HepG2 (cell line): Measurements from ENCODE around the gene ADGRV1. TPM values are rescaled to one million over a fixed set of nuclear protein-coding genes. Genes with fewer than 3 reads are reported as not detected.
A peak's percentile ranks its signal among the peaks of the same experiment; 100 is the strongest.

Experiments
- ELF3 ChIP-seq: IDR thresholded peaks from 2 replicates; pipeline ENCODE4 v1.6.1; 2016; ENCODE audit warnings: missing genetic modification reagents, missing compliant biosample characterization
- GABPB1 ChIP-seq: IDR thresholded peaks from 2 replicates; pipeline ENCODE4 v1.6.1; 2016; ENCODE audit warnings: mild to moderate bottlenecking, missing genetic modification reagents, moderate library complexity, missing compliant biosample characterization
- MXI1 ChIP-seq: IDR thresholded peaks from 3 replicates; pipeline ENCODE4 v1.6.1; 2012; ENCODE audit warnings: low read depth, low read length, inconsistent platforms, borderline replicate concordance
- NCOA2 ChIP-seq: sonication (generic); formaldehyde crosslinking; IDR thresholded peaks from 2 replicates; pipeline ENCODE4 v1.8.0; 2022; ENCODE audit warnings: inconsistent platforms
- NFIB ChIP-seq: sonication (generic); formaldehyde crosslinking; IDR thresholded peaks from 2 replicates; pipeline ENCODE4 v1.9.0; 2021; ENCODE audit warnings: missing genetic modification reagents, mild to moderate bottlenecking, borderline replicate concordance
- SOX6 ChIP-seq, 2 experiments: fragments of 450-650 bp in 1 of 2; sonication (generic) in 1 of 2; formaldehyde crosslinking in 1 of 2; IDR thresholded peaks; 2 replicates each; pipeline versions ENCODE4 v1.4.0 to v1.6.1; 2017 to 2020; ENCODE audit warnings: antibody characterized with exemption in 1 of 2, mild to moderate bottlenecking in 1 of 2, missing genetic modification reagents in 1 of 2
- ZNF136 ChIP-seq: sonication (generic); formaldehyde crosslinking; IDR thresholded peaks from 2 replicates; pipeline ENCODE4 v1.8.1; 2022; ENCODE audit warnings: low read depth, mild to moderate bottlenecking, moderate library complexity, missing genetic modification reagents
- ZNF788 ChIP-seq: sonication (generic); formaldehyde crosslinking; IDR thresholded peaks from 2 replicates; pipeline ENCODE4 v1.5.0; 2020; ENCODE audit warnings: mild to moderate bottlenecking, missing genetic modification reagents, borderline replicate concordance
- ZNF790 ChIP-seq: sonication (generic); formaldehyde crosslinking; IDR thresholded peaks from 2 replicates; pipeline ENCODE4 v1.8.0; 2022; ENCODE audit warnings: missing genetic modification reagents, mild to moderate bottlenecking, borderline replicate concordance
- polyA plus RNA-seq, 8 experiments: library from polyadenylated mRNA; depleted of rRNA in 3 of 8; stranded (reverse) in 7 of 8; unstranded in 1 of 8; fragments of >200 nt; fragmentation: Illumina TruSeq in 4 of 8; extraction: Trizol in 4 of 8; gene quantifications; 2 replicates each; pipeline versions ENCODE4 v1.2.1 to v1.2.3, GENCODE V29; 2011 to 2016; ENCODE audit warnings: low read depth in 4 of 8, missing spikeins in 1 of 8, mixed read lengths in 1 of 8; ENCODE audit not compliant: insufficient read depth in 1 of 8
- total RNA-seq, 5 experiments: library from RNA; depleted of rRNA; stranded (reverse); fragments of >200 nt; fragmentation: Illumina TruSeq; extraction: Trizol; gene quantifications; 2 replicates each; pipeline ENCODE4 v1.2.3, GENCODE V29; 2016; ENCODE audit warnings: low read depth in 1 of 5
- TF ChIP-seq, protein P1 (sequence below): sonication (generic); formaldehyde crosslinking; IDR thresholded peaks from 2 replicates; pipeline ENCODE4 v1.8.0; 2022; ENCODE audit warnings: mild to moderate bottlenecking, missing genetic modification reagents; ENCODE audit not compliant: insufficient replicate concordance
- TF ChIP-seq, protein P2 (sequence below): sonication (generic); formaldehyde crosslinking; IDR thresholded peaks from 2 replicates; pipeline ENCODE4 v1.4.0; 2020; ENCODE audit warnings: mild to moderate bottlenecking, missing genetic modification reagents, borderline replicate concordance
- TF ChIP-seq, protein P3 (sequence below), 2 experiments: sonication (generic) in 1 of 2; formaldehyde crosslinking in 1 of 2; IDR thresholded peaks; 2 replicates each; pipeline versions ENCODE4 v1.4.0 to v1.6.1; 2016 to 2020; ENCODE audit warnings: borderline replicate concordance in 1 of 2, low read depth in 1 of 2, mild to moderate bottlenecking in 1 of 2, missing genetic modification reagents in 1 of 2
- TF ChIP-seq, protein P4 (sequence below): conservative IDR thresholded peaks from 2 replicates; pipeline ENCODE4 v1.6.1; 2018; ENCODE audit warnings: missing genetic modification reagents

Gene ADGRV1
- total and polyA plus RNA-seq, 2 of the 13 experiments (the other 11 are each of a cell fraction or from before 2014, with no cell fraction given) = 1.7 to 3.9 TPM

DNA sequence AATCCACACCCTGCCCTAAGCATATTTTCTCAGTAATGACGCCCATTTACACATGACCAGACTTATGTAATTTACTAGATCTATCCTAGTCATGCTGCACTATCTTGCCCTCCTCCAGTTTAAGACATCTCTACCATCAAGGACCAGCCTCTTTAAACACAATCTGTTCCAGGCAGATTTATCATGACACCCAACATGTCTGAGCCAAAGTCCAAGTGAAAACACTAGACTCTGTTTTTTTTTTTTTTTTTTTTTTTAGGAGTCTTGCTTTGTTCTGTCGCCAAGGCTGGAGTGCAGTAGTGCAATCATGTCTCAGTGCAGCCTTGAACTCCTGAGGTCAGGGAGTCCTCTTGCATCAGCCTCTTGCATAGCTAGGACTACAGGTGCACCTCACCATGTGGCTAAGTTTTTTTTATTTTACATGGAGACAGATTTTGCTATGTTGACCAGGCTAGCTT is 469.9 kb downstream of the ADGRV1 start (continued):
- TF ChIP-seq SOX6 (IDR thresholded peaks at IDR 0.05) (no peak), SOX6 (CRISPR knock-in tag; IDR thresholded peaks at IDR 0.05) (peak; percentile 91), GABPB1 (CRISPR knock-in tag) (peak; percentile 26; the same call in 1 of the 2 replicates), ELF3 (CRISPR knock-in tag) (no peak), MXI1 (no peak), ZNF136 (CRISPR knock-in tag) (no peak), ZNF790 (CRISPR knock-in tag) (no peak), ZNF788 (CRISPR knock-in tag) (no peak), NCOA2 (CRISPR knock-in tag) (peak; percentile 86; the same call in 1 of the 2 replicates), NFIB (no peak)
- TF ChIP-seq, protein P1, sequence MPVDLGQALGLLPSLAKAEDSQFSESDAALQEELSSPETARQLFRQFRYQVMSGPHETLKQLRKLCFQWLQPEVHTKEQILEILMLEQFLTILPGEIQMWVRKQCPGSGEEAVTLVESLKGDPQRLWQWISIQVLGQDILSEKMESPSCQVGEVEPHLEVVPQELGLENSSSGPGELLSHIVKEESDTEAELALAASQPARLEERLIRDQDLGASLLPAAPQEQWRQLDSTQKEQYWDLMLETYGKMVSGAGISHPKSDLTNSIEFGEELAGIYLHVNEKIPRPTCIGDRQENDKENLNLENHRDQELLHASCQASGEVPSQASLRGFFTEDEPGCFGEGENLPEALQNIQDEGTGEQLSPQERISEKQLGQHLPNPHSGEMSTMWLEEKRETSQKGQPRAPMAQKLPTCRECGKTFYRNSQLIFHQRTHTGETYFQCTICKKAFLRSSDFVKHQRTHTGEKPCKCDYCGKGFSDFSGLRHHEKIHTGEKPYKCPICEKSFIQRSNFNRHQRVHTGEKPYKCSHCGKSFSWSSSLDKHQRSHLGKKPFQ (CRISPR knock-in tag) = no peak
- TF ChIP-seq, protein P2, sequence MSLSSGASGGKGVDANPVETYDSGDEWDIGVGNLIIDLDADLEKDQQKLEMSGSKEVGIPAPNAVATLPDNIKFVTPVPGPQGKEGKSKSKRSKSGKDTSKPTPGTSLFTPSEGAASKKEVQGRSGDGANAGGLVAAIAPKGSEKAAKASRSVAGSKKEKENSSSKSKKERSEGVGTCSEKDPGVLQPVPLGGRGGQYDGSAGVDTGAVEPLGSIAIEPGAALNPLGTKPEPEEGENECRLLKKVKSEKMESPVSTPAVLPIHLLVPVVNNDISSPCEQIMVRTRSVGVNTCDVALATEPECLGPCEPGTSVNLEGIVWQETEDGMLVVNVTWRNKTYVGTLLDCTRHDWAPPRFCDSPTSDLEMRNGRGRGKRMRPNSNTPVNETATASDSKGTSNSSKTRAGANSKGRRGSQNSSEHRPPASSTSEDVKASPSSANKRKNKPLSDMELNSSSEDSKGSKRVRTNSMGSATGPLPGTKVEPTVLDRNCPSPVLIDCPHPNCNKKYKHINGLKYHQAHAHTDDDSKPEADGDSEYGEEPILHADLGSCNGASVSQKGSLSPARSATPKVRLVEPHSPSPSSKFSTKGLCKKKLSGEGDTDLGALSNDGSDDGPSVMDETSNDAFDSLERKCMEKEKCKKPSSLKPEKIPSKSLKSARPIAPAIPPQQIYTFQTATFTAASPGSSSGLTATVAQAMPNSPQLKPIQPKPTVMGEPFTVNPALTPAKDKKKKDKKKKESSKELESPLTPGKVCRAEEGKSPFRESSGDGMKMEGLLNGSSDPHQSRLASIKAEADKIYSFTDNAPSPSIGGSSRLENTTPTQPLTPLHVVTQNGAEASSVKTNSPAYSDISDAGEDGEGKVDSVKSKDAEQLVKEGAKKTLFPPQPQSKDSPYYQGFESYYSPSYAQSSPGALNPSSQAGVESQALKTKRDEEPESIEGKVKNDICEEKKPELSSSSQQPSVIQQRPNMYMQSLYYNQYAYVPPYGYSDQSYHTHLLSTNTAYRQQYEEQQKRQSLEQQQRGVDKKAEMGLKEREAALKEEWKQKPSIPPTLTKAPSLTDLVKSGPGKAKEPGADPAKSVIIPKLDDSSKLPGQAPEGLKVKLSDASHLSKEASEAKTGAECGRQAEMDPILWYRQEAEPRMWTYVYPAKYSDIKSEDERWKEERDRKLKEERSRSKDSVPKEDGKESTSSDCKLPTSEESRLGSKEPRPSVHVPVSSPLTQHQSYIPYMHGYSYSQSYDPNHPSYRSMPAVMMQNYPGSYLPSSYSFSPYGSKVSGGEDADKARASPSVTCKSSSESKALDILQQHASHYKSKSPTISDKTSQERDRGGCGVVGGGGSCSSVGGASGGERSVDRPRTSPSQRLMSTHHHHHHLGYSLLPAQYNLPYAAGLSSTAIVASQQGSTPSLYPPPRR (CRISPR knock-in tag) = peak; percentile 36; the same call in 1 of the 2 replicates
- TF ChIP-seq, protein P3, sequence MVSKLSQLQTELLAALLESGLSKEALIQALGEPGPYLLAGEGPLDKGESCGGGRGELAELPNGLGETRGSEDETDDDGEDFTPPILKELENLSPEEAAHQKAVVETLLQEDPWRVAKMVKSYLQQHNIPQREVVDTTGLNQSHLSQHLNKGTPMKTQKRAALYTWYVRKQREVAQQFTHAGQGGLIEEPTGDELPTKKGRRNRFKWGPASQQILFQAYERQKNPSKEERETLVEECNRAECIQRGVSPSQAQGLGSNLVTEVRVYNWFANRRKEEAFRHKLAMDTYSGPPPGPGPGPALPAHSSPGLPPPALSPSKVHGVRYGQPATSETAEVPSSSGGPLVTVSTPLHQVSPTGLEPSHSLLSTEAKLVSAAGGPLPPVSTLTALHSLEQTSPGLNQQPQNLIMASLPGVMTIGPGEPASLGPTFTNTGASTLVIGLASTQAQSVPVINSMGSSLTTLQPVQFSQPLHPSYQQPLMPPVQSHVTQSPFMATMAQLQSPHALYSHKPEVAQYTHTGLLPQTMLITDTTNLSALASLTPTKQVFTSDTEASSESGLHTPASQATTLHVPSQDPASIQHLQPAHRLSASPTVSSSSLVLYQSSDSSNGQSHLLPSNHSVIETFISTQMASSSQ (IDR thresholded peaks at IDR 0.05; ENCODE audit: low read depth) = peak; percentile 42; the same call in 1 of the 2 replicates
- TF ChIP-seq, protein P3 (CRISPR knock-in tag; IDR thresholded peaks at IDR 0.05; ENCODE audit: borderline replicate concordance) = peak; percentile 30; the same call in 1 of the 2 replicates
- TF ChIP-seq, protein P4, sequence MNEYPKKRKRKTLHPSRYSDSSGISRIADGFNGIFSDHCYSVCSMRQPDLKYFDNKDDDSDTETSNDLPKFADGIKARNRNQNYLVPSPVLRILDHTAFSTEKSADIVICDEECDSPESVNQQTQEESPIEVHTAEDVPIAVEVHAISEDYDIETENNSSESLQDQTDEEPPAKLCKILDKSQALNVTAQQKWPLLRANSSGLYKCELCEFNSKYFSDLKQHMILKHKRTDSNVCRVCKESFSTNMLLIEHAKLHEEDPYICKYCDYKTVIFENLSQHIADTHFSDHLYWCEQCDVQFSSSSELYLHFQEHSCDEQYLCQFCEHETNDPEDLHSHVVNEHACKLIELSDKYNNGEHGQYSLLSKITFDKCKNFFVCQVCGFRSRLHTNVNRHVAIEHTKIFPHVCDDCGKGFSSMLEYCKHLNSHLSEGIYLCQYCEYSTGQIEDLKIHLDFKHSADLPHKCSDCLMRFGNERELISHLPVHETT = no peak
- TF ChIP-seq, all 625 proteins: peak for 58
